KOPT-K1 (cell line): ENCODE data around the gene RAN.
A peak's percentile ranks its signal among the peaks of the same experiment; 100 is the strongest.
"Not testable (repeated sequence)": the region's sequence is repeated elsewhere in the genome, so short reads cannot be mapped to it uniquely, and the experiment has no call there.

ENCODE experiments used
- H3K27ac ChIP-seq: fragments of 200-600 bp; sonication (generic); 2 replicates; pipeline ENCODE4 v1.5.1; 2016; ENCODE audit warnings: antibody characterized with exemption, mild to moderate bottlenecking, low read depth, low read length; ENCODE audit not compliant: poor library complexity, severe bottlenecking
- H3K36me3 ChIP-seq: fragments of 200-600 bp; sonication (generic); 2 replicates; pipeline ENCODE4 v1.5.1; 2017; ENCODE audit warnings: antibody characterized with exemption, mild to moderate bottlenecking, low read length, moderate library complexity; ENCODE audit not compliant: insufficient read depth
- H3K9me3 ChIP-seq: fragments of 200-600 bp; sonication (generic); 2 replicates; pipeline ENCODE4 v1.5.1; 2017; ENCODE audit warnings: antibody characterized with exemption, low read length, mild to moderate bottlenecking; ENCODE audit not compliant: insufficient read depth, poor library complexity, severe bottlenecking

The RAN gene

DNA sequence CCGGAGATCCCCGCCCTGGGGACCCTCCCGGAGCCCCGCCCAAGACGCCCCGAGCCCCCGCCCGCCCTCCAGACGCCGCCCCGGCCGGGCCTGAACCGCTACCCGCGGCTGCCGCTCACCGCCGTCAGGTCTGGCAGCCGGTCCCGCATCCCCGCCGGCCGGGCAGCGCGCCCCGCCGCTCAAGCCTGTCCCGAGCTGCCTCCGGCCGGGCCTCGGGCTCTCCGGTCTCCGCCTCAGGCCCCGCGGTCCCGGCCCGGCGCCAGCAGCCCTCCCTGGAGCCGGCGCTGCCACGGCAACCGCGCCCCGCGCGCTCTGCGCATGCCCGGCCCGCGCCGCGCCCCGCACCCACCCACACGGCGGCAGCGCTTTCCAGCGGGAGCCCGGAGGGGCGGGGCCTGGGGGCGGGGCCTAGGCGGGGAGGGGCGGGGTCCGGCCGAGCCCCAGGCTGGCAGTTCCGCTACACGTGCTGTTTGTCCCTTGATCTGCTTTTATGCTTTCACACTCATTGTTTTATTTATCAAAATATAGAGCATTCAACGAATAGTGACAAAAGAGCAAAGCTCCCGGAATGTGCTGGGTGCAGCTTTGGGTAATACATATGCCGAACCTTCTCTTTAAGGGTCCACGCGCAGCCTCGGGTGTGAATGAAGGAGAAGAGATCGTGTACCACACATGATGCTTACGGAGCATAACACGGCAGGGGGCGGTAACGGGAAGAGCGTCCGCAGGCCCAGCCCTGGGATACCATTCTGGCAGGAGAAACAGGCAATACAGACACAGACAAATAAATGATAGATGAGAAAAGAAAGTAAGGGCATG lies 32.7 kb upstream of the RAN start, which contains the start of gene STX2:
TSS of gene STX2 (minus strand) at position 300 of the 819 bp plus-strand sequence. CDS start at position 149, 151 bp downstream.
- Histone ChIP-seq H3K36me3 (no peaks in the 10 kb centered on the region), H3K9me3 (no peaks in the 10 kb centered on the region), H3K27ac (peak within 1 kb of the TSS; percentile 48)

DNA sequence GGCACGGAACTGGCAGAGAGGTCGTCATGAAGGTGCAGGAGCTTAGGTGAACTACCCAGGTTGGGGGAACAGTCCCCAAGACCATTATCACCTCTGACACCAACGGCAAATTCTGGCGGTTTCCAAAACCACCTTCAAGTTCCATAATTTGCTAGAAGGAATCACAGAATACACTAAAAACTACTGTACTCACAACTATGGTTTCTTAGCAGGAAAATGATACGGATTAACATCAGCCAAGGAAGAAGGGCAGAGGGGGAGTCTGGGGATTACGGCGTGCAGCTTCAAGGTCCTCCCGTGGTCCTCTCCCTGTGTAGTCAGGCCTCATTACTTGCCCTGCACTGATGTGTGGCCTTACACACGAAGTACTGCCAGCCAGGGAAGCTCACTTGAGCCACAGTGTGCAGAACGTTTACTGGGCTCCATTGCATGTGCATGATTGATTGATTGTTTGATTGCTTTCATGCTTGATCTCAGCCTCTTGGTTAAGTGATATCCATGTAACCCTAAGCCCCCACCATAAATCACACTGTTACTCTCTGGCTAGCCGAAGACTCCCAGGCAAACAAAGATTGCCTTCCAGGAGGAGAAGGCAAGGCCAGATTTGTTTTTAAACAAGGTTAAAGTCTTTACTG lies 32.0 kb upstream of the RAN start:
- Histone ChIP-seq H3K36me3 (no peaks in the 10 kb centered on the region), H3K9me3 (no peaks in the 10 kb centered on the region), H3K27ac (peak overlapping the region; percentile 26)

GRCh38 chr12:130846369-130846768 lies 25.5 kb upstream of the RAN start:
- H3K9me3 ChIP-seq, result no peaks in the 10 kb centered on the region

GRCh38 chr12:130847112-130847511 lies 24.8 kb upstream of the RAN start:
- Histone ChIP-seq H3K27ac (no peak overlapping the region), H3K9me3 (no peaks in the 10 kb centered on the region), H3K36me3 (no peaks in the 10 kb centered on the region)

More at GRCh38 chr12:130846369-130846768, 25.5 kb upstream of the RAN start:
- no peaks in the 10 kb centered on the region for H3K36me3 ChIP-seq
- H3K27ac ChIP-seq, result no peak overlapping the region

DNA sequence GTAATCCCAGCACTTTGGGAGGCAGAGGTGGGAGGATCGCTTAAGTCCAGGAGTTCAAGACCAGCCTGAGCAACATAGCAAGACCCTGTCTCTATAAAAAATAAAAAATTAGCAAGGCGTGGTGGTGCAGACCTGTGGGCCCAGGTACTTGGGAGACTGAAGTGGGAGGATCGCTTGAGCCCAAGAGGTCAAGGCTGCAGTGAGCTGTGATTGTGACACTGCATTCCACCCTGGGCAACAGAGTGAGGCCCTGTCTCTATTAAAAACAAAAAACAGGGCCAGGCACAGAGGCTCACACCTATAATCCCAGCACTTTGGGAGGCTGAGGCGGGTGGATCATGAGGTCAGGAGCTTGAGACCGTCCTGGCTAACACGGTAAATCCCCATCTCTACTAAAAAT lies 23.8 kb upstream of the RAN start:
- not testable (repeated sequence) for H3K36me3 ChIP-seq, H3K9me3 ChIP-seq, H3K27ac ChIP-seq

- not testable (repeated sequence) for H3K27ac ChIP-seq, H3K36me3 ChIP-seq, H3K9me3 ChIP-seq
These were observed 23.0 kb upstream of the RAN start for GRCh38 chr12:130848785-130849305.

DNA sequence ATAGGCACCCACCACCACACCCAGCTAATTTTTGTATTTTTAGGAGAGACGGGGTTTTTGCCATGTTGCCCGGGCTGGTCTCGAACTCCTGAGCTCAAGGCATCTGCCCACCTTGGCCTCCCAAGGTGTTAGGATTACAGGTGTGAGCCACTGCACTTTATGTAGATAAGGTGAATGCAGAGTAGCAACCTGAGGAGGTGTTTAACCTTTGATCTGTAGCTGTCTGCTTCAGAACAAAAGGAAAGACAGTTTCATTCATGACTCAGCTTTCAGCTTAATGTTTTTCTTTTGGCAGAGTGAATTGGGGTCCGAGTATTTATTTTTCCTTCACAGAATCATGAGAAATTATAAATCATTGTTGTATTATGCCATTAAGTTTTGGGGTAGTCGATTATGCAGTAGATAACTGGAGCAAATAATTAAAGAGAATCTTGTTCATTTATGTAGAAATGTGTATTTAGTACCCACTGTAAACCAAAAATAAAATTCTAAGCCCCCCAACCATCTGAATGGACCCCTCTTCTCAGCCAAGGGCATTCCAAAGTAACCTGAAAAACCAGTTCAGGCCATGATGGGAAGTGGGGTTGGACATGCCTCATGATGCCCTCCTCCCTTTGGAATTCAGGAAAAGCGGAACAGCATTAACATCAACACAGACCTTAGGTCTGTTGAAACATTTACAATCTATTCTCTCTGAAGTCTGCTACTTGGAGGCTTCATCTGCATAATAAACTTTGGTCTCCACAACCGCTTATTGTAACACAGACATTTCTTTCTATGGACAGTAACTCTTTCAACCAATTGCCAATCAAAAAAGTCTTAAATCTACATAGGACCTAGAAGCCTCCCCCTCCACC lies 22.1 kb upstream of the RAN start:
- Histone ChIP-seq H3K9me3 (no peaks in the 10 kb centered on the region), H3K27ac (no peak overlapping the region), H3K36me3 (no peaks in the 10 kb centered on the region)

DNA sequence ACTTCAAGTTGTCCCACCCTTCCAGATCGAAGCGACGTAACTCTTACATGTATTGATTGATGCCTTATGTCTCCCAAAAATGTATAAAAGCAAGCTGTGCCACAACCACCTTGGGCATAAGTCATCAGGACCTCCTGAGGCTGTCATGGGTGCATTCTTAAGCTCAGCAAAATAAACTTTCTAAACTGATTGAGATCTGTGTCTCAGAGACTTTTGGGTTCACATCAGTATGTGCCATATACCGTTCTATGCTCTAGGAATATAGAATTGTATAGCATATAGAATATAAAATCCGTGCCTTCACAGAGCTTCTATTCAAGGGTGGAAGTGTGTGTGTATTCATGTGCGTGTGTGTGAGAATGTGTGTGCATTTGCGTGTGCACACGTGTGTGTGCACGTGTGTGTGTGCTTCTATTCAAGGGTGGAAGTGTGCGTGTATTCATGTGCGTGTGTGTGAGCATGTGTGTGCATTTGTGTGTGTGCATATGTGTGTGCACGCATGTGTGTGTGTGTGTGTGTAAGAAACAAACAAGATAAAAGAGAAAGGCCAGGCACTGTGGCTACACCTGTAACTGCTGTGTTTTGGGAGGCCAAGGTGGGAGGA lies 21.3 kb upstream of the RAN start:
- Histone ChIP-seq H3K36me3 (no peaks in the 10 kb centered on the region), H3K9me3 (no peaks in the 10 kb centered on the region), H3K27ac (no peak overlapping the region)

DNA sequence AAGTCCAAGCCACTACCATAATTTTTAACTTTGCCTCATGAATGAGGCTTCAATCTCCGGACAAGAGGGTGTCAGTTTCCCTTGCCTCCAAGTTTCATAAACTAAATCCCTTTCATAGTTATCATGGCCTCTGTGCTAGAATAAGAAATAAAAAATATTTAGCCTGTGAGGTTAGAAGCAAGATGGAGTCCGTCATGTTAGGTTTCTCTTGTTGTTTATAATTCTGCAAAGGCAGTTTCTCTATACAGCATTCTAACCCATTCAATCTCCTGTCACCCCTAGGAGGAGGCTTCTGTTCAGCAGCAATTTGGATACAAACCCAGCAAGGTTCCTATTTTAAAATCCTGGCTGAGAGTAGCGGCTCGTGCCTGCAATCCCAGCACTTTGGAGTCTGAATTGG lies 15.8 kb upstream of the RAN start:
- no peak overlapping the region for H3K27ac ChIP-seq
- H3K36me3 ChIP-seq, result no peaks in the 10 kb centered on the region
- peaks cover 19% of the 10 kb centered on the region for H3K9me3 ChIP-seq

DNA sequence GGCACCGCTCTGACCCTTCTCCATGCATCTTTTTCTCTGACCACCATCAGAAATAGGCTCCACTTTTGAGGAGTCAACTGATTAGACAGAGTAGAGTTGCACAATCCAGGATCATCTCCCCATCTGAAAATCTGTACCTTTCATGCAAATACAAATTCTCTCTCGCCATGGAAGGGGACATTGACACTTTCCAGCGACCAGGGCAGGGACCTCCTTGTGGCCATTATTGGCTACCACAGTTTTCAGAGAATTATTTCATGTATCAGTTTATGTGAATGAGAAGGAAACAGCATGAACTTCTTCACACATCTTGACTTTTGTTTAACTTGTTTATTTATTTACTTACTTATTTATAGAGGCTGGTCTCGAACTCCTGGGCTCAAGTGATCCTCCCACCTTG lies 13.8 kb upstream of the RAN start:
- no peaks in the 10 kb centered on the region for H3K36me3 ChIP-seq

GRCh38 chr12:130859161-130859560 lies 12.7 kb upstream of the RAN start:
- Histone ChIP-seq H3K36me3 (no peaks in the 10 kb centered on the region), H3K9me3 (peaks cover 26% of the 10 kb centered on the region), H3K27ac (no peak overlapping the region)

More for the DNA sequence above, 13.8 kb upstream of the RAN start:
- Histone ChIP-seq H3K9me3 (peaks cover 26% of the 10 kb centered on the region), H3K27ac (no peak overlapping the region)

DNA sequence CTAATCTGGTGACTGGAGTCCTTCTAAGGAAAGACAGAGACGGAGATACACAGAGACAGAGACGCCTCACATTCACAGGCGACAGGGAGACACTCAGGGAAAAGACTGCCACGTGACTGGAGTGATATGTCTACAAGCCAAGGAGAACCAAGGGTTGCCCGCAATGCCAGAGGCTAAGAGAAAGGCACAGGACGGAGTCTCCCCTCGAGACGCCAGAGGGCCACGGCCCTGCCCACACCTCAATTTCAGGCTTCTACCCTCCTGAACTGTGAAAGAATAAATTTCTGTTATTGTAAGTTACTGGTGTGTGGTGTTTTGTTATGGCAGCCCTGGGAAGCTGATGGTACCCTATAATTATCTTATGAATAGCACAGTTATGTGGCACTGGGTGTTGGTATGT lies 11.6 kb upstream of the RAN start:
- Histone ChIP-seq H3K27ac (no peak overlapping the region), H3K36me3 (no peaks in the 10 kb centered on the region), H3K9me3 (peaks cover 26% of the 10 kb centered on the region)

DNA sequence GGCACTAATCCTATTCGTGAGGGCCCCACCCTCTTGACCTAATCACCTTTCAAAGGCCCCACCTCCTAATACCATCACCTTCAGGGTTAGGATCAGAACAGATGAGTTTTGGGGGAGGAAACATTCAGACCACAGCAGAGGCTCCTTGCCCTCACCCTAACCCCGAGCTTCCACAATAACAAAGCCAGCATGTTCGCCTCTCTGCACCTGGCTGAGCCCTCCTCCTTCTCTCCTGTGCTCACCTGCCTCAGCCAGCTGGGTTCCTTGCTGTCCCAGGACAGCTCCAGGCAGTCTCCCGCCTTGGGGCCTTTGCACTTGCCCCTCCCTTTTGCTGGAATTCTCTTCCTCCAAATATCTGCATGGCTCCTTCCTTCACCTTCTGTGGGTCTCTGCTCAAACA lies 9.7 kb upstream of the RAN start:
- Histone ChIP-seq H3K36me3 (no peaks in the 10 kb centered on the region), H3K27ac (no peak overlapping the region), H3K9me3 (peaks cover 17% of the 10 kb centered on the region)

- H3K36me3 ChIP-seq, H3K27ac ChIP-seq: not testable (repeated sequence)
- H3K9me3 ChIP-seq, result peaks cover 11% of the 10 kb centered on the region
These were observed 9.1 kb upstream of the RAN start for GRCh38 chr12:130862771-130863170.
